ENCODE results near the gene TEC. TPM values are rescaled to one million over a fixed set of nuclear protein-coding genes. Genes with fewer than 3 reads are reported as not detected.

Gene TEC
- total RNA-seq, 2 donors from 2014 or later, result 4.6 to 8.3 TPM

- Mint-ChIP-seq H3K27ac (peak overlapping the region; percentile 93), H3K27me3 (no peaks in the 10 kb centered on the region), H3K4me1 (peaks cover 49% of the 10 kb centered on the region), H3K9me3 (no peaks in the 10 kb centered on the region), H3K36me3 (ENCODE audit: low read depth) (peaks cover 48% of the 10 kb centered on the region), H3K4me3 (peak overlapping the region; percentile 91)
- ATAC-seq (replicated peaks), result peak; percentile 54
Measured at GRCh38 chr4:48129307-48130014, 140.2 kb downstream of the TEC start.

GRCh38 chr4:48127682-48128404 is 141.8 kb downstream of the TEC start:
- Mint-ChIP-seq H3K4me3 (peak overlapping the region; percentile 91), H3K36me3 (ENCODE audit: low read depth) (peaks cover 40% of the 10 kb centered on the region), H3K27me3 (no peaks in the 10 kb centered on the region), H3K27ac (peak overlapping the region; percentile 93), H3K4me1 (peaks cover 50% of the 10 kb centered on the region), H3K9me3 (no peaks in the 10 kb centered on the region)
- ATAC-seq (replicated peaks), result peak; percentile 78

DNA sequence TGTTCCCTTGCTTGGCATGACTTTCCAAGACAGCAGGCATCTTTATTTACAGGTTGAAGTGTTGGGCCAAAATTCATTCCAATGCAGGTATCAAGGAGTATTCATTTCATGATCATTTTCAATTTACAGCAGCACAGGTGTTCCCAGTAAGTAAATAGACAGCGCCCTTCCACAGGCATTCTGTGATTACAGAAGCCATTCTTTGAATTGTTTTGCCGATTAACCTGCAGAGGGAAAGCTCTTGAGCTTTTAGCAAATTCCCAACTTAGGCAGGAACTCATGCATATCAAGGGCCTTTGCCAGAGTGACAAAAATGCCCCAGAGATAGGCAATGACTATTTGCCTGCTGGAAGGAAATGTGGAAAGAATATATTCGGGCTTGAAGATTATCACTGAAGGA is 142.4 kb downstream of the TEC start:
- H3K9me3 Mint-ChIP-seq, result no peaks in the 10 kb centered on the region
- peak overlapping the region; percentile 91 for H3K4me3 Mint-ChIP-seq
- no peaks in the 10 kb centered on the region for H3K27me3 Mint-ChIP-seq
- ATAC-seq (replicated peaks), result no peak
- H3K4me1 Mint-ChIP-seq, result peaks cover 50% of the 10 kb centered on the region
- H3K36me3 Mint-ChIP-seq (ENCODE audit: low read depth), result peaks cover 40% of the 10 kb centered on the region
- H3K27ac Mint-ChIP-seq, result peak overlapping the region; percentile 93

GRCh38 chr4:48126621-48127020 is 143.0 kb downstream of the TEC start:
- H3K4me1 Mint-ChIP-seq, result peaks cover 47% of the 10 kb centered on the region
- H3K4me3 Mint-ChIP-seq, result peak overlapping the region; percentile 91
- H3K9me3 Mint-ChIP-seq, result no peaks in the 10 kb centered on the region
- peaks cover 37% of the 10 kb centered on the region for H3K36me3 Mint-ChIP-seq (ENCODE audit: low read depth)
- peak overlapping the region; percentile 93 for H3K27ac Mint-ChIP-seq
- no peak for ATAC-seq (replicated peaks)
- H3K27me3 Mint-ChIP-seq, result no peaks in the 10 kb centered on the region

DNA sequence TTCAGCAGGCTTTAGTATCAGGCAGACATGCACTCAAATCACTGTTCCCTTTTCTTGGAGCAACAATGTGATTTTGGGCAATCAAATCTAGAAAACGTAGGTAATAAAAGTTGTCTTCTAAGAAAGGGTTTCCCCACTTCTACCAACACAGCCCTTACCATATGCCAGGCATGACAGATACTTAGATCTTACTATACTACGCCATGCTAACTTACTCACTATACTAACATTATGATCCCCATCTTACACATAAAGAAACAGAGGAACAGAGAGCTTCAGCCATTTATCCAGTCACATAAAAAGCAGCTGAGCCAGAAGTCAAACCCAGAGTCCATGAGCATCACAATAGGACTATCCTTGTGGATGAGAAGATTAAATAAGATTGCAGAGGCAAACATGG is 144.8 kb downstream of the TEC start:
- Mint-ChIP-seq H3K36me3 (ENCODE audit: low read depth) (peaks cover 19% of the 10 kb centered on the region), H3K4me1 (peaks cover 42% of the 10 kb centered on the region), H3K27ac (peak overlapping the region; percentile 93), H3K9me3 (no peaks in the 10 kb centered on the region), H3K27me3 (no peaks in the 10 kb centered on the region), H3K4me3 (peak overlapping the region; percentile 91)
- peak; percentile 40 for ATAC-seq (replicated peaks)

DNA sequence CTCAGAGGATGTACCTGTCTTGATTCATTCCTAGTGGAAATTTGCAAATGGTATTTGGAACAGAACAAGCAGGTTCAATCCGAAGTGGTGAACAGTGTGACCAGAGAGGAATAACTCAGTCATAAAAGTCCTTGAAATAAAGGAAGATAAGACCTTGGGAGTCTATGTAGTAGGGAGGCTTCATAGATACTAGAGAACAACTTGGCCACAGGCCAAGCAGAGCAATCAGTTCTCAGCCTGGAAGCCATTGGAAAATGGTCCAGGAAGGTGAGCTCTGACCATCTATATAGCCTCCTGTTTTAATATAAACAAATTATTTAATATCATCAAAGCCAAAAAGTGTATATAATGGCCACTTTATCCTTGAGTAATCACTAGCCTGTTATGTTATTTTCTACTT is 146.9 kb downstream of the TEC start:
- no peaks in the 10 kb centered on the region for H3K9me3 Mint-ChIP-seq
- no peak overlapping the region for H3K27ac Mint-ChIP-seq
- no peak overlapping the region for H3K4me3 Mint-ChIP-seq
- H3K4me1 Mint-ChIP-seq, result peaks cover 46% of the 10 kb centered on the region
- peaks cover 10% of the 10 kb centered on the region for H3K36me3 Mint-ChIP-seq (ENCODE audit: low read depth)
- no peaks in the 10 kb centered on the region for H3K27me3 Mint-ChIP-seq
- ATAC-seq (replicated peaks), result no peak

DNA sequence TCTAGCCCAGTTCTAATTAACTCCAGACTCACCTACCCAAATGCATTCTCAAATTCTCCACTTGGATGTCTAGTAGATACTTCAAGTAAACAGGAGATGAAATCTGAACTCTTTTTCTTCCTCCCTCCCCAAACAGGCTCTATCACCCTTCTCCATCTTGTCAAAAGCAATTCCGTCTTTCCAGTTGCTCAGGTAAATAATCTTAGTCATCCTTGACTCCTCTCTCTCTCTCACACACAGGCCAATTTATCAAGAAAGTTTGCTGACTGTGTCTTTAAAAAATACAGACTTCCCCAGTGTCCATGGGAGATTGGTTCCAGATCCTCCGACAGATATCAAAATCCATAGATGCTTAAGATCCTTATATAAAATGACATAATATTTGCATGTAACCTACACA is 148.5 kb downstream of the TEC start:
- Mint-ChIP-seq H3K27me3 (no peaks in the 10 kb centered on the region), H3K4me1 (peaks cover 49% of the 10 kb centered on the region), H3K9me3 (no peaks in the 10 kb centered on the region), H3K27ac (no peak overlapping the region), H3K36me3 (ENCODE audit: low read depth) (peaks cover 5% of the 10 kb centered on the region), H3K4me3 (no peak overlapping the region)
- no peak for ATAC-seq (replicated peaks)

DNA sequence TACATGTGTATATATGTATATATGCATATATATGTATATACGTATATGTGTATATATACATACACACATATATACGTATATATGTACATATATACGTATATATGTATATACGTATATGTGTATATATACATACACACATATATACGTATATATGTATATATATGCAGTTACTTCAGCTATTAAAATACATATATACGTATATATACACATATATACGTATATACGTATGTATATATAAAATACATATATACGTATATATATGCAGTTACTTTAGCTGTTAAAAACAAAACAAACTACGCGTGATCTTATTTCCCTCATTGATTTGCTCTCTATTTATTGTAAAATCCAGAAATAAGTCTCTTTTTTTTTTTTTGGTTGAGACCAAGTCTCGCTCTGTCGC is 149.5 kb downstream of the TEC start:
- no peak overlapping the region for H3K4me3 Mint-ChIP-seq
- H3K4me1 Mint-ChIP-seq, result peaks cover 46% of the 10 kb centered on the region
- H3K27me3 Mint-ChIP-seq, result no peaks in the 10 kb centered on the region
- no peaks in the 10 kb centered on the region for H3K9me3 Mint-ChIP-seq
- no peak for ATAC-seq (replicated peaks)
- no peak overlapping the region for H3K27ac Mint-ChIP-seq
- H3K36me3 Mint-ChIP-seq (ENCODE audit: low read depth), result peaks cover 5% of the 10 kb centered on the region

GRCh38 chr4:48119646-48120045 is 150.0 kb downstream of the TEC start:
- ATAC-seq (replicated peaks), result no peak
- Mint-ChIP-seq H3K36me3 (ENCODE audit: low read depth) (peaks cover 5% of the 10 kb centered on the region), H3K9me3 (no peaks in the 10 kb centered on the region), H3K27ac (no peak overlapping the region), H3K4me3 (no peak overlapping the region), H3K4me1 (peaks cover 42% of the 10 kb centered on the region), H3K27me3 (no peaks in the 10 kb centered on the region)

GRCh38 chr4:48118081-48118480 is 151.6 kb downstream of the TEC start:
- no peaks in the 10 kb centered on the region for H3K9me3 Mint-ChIP-seq
- H3K4me3 Mint-ChIP-seq, result peak overlapping the region; percentile 13
- H3K27ac Mint-ChIP-seq, result no peak overlapping the region
- H3K4me1 Mint-ChIP-seq, result peaks cover 42% of the 10 kb centered on the region
- H3K36me3 Mint-ChIP-seq (ENCODE audit: low read depth), result peaks cover 18% of the 10 kb centered on the region
- no peak for ATAC-seq (replicated peaks)
- no peaks in the 10 kb centered on the region for H3K27me3 Mint-ChIP-seq

DNA sequence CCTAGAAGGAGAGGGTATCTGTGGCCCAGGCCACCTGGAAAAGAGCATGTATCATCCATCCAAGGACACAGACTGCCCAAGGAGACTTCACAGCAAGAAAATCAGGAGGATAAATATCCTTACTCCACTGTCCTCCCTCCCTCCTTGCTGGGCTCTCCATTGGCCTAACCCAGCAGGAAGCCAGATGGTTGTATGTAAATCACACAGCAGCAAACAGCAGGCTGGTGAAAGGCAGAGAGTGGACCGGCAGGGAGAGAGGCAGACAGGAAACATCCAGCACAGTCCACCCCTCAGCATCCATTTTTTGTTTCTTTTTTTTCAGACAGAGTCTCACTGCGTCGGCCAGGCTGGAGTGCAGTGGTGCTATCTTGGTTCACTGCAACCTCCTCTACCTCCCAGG is 153.1 kb downstream of the TEC start:
- H3K36me3 Mint-ChIP-seq (ENCODE audit: low read depth), result peaks cover 31% of the 10 kb centered on the region
- no peak overlapping the region for H3K4me3 Mint-ChIP-seq
- no peak overlapping the region for H3K27ac Mint-ChIP-seq
- H3K27me3 Mint-ChIP-seq, result no peaks in the 10 kb centered on the region
- peaks cover 56% of the 10 kb centered on the region for H3K4me1 Mint-ChIP-seq
- peak; percentile 14 for ATAC-seq (replicated peaks)
- H3K9me3 Mint-ChIP-seq, result no peaks in the 10 kb centered on the region

- Mint-ChIP-seq H3K36me3 (ENCODE audit: low read depth) (peaks cover 49% of the 10 kb centered on the region), H3K4me1 (peaks cover 56% of the 10 kb centered on the region), H3K27ac (no peak overlapping the region), H3K27me3 (no peaks in the 10 kb centered on the region), H3K4me3 (peak overlapping the region; percentile 79), H3K9me3 (no peaks in the 10 kb centered on the region)
- no peak for ATAC-seq (replicated peaks)
Measured at GRCh38 chr4:48114412-48114811, 155.2 kb downstream of the TEC start.

- Mint-ChIP-seq H3K27me3 (no peaks in the 10 kb centered on the region), H3K27ac (peak overlapping the region; percentile 40), H3K4me3 (peak overlapping the region; percentile 79), H3K4me1 (peaks cover 41% of the 10 kb centered on the region), H3K9me3 (no peaks in the 10 kb centered on the region), H3K36me3 (ENCODE audit: low read depth) (peaks cover 65% of the 10 kb centered on the region)
- peak; percentile 75 for ATAC-seq (replicated peaks)
Measured at GRCh38 chr4:48112017-48112667, 157.5 kb downstream of the TEC start.

DNA sequence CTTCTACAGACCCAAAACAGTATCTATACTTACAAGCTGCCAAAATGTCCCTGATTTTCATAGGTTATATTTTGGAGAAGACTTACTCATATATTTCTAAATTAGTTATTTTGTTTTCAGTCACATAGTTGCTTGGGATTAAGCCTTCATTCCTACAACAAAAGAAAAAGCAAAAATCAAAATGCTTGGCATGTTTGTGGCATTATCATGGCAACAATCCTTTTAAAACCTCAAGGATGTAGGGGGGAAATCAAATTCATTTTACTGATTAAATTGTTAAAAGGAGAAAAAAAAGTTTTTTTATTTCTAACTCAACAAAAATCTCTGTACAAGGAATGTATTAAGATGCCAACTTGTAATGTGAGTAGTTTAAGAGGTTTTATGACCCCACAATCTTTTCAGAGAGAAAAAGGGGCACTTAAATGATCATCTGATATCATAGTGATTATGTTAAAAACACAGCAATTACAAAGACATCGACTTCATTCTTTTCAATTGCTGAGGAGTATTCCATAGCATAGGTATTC is 159.1 kb downstream of the TEC start:
- Mint-ChIP-seq H3K4me3 (no peak overlapping the region), H3K9me3 (no peaks in the 10 kb centered on the region), H3K36me3 (ENCODE audit: low read depth) (peaks cover 77% of the 10 kb centered on the region), H3K27me3 (no peaks in the 10 kb centered on the region), H3K27ac (no peak overlapping the region), H3K4me1 (peaks cover 39% of the 10 kb centered on the region)
- ATAC-seq (replicated peaks), result no peak

All from activated T-helper 17 cell treated with anti-CD3 and anti-CD28 coated beads, Interleukin-2, amount 50 U/mL, for 72 hours (primary cell).